ENCODE measurements around the gene SH3BP4. TPM values are rescaled to one million over a fixed set of nuclear protein-coding genes. Genes with fewer than 3 reads are reported as not detected.

The SH3BP4 gene
- total and polyA plus RNA-seq, 2 of the 8 experiments (the other 6 are each of a cell fraction or from before 2014, with no cell fraction given), result 28.3 to 35.4 TPM

DNA sequence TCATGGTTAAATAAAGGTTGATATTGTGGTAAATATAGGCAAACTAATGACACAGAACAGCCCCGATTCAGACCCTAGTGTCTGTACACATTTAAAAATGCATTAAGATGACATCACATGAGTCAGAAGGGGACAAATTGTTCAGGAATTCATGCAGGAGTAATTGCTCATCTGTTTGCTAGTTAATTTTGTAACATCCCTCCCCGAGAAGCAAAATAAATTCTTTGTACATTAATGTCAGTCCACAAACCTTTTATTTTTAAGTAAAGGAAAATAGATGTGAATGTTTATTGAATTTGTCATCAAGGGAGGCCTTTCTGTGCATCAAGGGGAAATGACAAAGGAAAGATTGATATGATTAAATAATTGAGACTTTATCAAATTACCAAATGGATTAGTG lies 69.9 kb downstream of the SH3BP4 start (continued):
- no peak for TF ChIP-seq TCF12 (IDR thresholded peaks at IDR 0.05; ENCODE audit: low read depth, low read length)
